Activated CD4-positive, CD25-positive, alpha-beta regulatory T cell treated with anti-CD3 and anti-CD28 coated beads, Interleukin-2, amount 50 U/mL, for 24 hours (primary cell): ENCODE results near the gene NUP210L.
A peak's percentile ranks its signal among the peaks of the same experiment; 100 is the strongest.

Experiments
- ATAC-seq, 2 donors: fragments of 150-1000 bp; cut with Tn5 transposase; one replicate each; pipeline ENCODE4 v1.10.0; 2021; ENCODE audit warnings: mild to moderate bottlenecking in 1 of 2, moderate library complexity in 1 of 2

Gene NUP210L

GRCh38 chr1:153963030-153963849 lies 191.6 kb downstream of the NUP210L start, which contains the start of gene SLC39A1:
TSS of gene SLC39A1 (minus strand) at chr1:153963537. CDS start at chr1:153962715, 822 bp downstream.
- ATAC-seq = peak; percentile 55 to 57

- ATAC-seq = no peak
Measured at GRCh38 chr1:153962088-153963029, 192.5 kb downstream of the NUP210L start.

GRCh38 chr1:153961421-153961820 lies 193.5 kb downstream of the NUP210L start:
- no peak for ATAC-seq

GRCh38 chr1:153960206-153960605 lies 194.7 kb downstream of the NUP210L start:
- ATAC-seq = no peak

- ATAC-seq = no peak
Measured at GRCh38 chr1:153959454-153959853, 195.4 kb downstream of the NUP210L start.

GRCh38 chr1:153958961-153959260 lies 196.0 kb downstream of the NUP210L start:
- no peak for ATAC-seq

GRCh38 chr1:153958111-153958960 lies 196.5 kb downstream of the NUP210L start, which contains the start of gene CRTC2:
TSS of gene CRTC2 (minus strand) at chr1:153958612. CDS start at chr1:153958497, 115 bp downstream.
- peak; percentile 93 for ATAC-seq

- ATAC-seq = peak; percentile 3 to 13
Measured at GRCh38 chr1:153957744-153958110, 197.1 kb downstream of the NUP210L start.

GRCh38 chr1:153956997-153957715 lies 197.7 kb downstream of the NUP210L start:
- ATAC-seq = no peak

- ATAC-seq = no peak
Measured at GRCh38 chr1:153954826-153955225, 200.0 kb downstream of the NUP210L start.

GRCh38 chr1:153953859-153954365 lies 201.0 kb downstream of the NUP210L start:
- no peak for ATAC-seq

GRCh38 chr1:153951801-153952200 lies 203.1 kb downstream of the NUP210L start:
- ATAC-seq = no peak

- no peak for ATAC-seq
Measured at GRCh38 chr1:153951183-153951582, 203.7 kb downstream of the NUP210L start.

GRCh38 chr1:153946622-153947241 lies 208.1 kb downstream of the NUP210L start, which contains the start of gene DENND4B:
TSS of gene DENND4B (minus strand) at chr1:153946718. CDS start at chr1:153944374, 2,344 bp downstream.
- peak; percentile 74 for ATAC-seq

- ATAC-seq = peak; percentile 60 to 62
Measured at GRCh38 chr1:153945795-153946621, 208.9 kb downstream of the NUP210L start.

GRCh38 chr1:153945131-153945794 lies 209.6 kb downstream of the NUP210L start:
- peak; percentile 58 to 67 for ATAC-seq

- ATAC-seq = no peak
Measured at GRCh38 chr1:153944827-153945117, 210.1 kb downstream of the NUP210L start.

GRCh38 chr1:153944005-153944826 lies 210.7 kb downstream of the NUP210L start:
- no peak for ATAC-seq
